Measurements from ENCODE around the gene DGKH. TPM values are rescaled to one million over a fixed set of nuclear protein-coding genes. Genes with fewer than 3 reads are reported as not detected.
"Not testable (repeated sequence)": the region's sequence is repeated elsewhere in the genome, so short reads cannot be mapped to it uniquely, and the experiment has no call there.

The DGKH gene
- total RNA-seq, 1 experiment from 2014 or later = 3.9 TPM

- no peak for DNase-seq (ENCODE audit: extremely low read depth, low read depth)
Measured at GRCh38 chr13:42219051-42219450, 170.6 kb downstream of the DGKH start.

GRCh38 chr13:42219876-42220275, 171.4 kb downstream of the DGKH start:
- no peak for DNase-seq (ENCODE audit: extremely low read depth, low read depth)

GRCh38 chr13:42221121-42221765, 172.8 kb downstream of the DGKH start:
- DNase-seq (ENCODE audit: extremely low read depth, low read depth) = no peak

- DNase-seq (ENCODE audit: extremely low read depth, low read depth) = no peak
Measured at GRCh38 chr13:42223681-42224080, 175.2 kb downstream of the DGKH start.

GRCh38 chr13:42225051-42225450, 176.6 kb downstream of the DGKH start:
- no peak for DNase-seq (ENCODE audit: extremely low read depth, low read depth)

- not testable (repeated sequence) for DNase-seq (ENCODE audit: extremely low read depth, low read depth)
Measured at GRCh38 chr13:42226759-42227158, 178.3 kb downstream of the DGKH start.

- DNase-seq (ENCODE audit: extremely low read depth, low read depth) = no peak
Measured at GRCh38 chr13:42228527-42228926, 180.1 kb downstream of the DGKH start.

GRCh38 chr13:42229287-42229686, 180.8 kb downstream of the DGKH start:
- no peak for DNase-seq (ENCODE audit: extremely low read depth, low read depth)

- no peak for DNase-seq (ENCODE audit: extremely low read depth, low read depth)
Measured at GRCh38 chr13:42232671-42233070, 184.2 kb downstream of the DGKH start.

- DNase-seq (ENCODE audit: extremely low read depth, low read depth) = no peak
Measured at GRCh38 chr13:42233726-42234125, 185.3 kb downstream of the DGKH start.

GRCh38 chr13:42239161-42239560, 190.7 kb downstream of the DGKH start:
- DNase-seq (ENCODE audit: extremely low read depth, low read depth) = no peak

GRCh38 chr13:42239644-42240043, 191.2 kb downstream of the DGKH start:
- no peak for DNase-seq (ENCODE audit: extremely low read depth, low read depth)

- no peak for DNase-seq (ENCODE audit: extremely low read depth, low read depth)
Measured at GRCh38 chr13:42246541-42246940, 198.1 kb downstream of the DGKH start.

GRCh38 chr13:42247883-42248282, 199.4 kb downstream of the DGKH start:
- no peak for DNase-seq (ENCODE audit: extremely low read depth, low read depth)

GRCh38 chr13:42255886-42256285, 207.4 kb downstream of the DGKH start:
- DNase-seq (ENCODE audit: extremely low read depth, low read depth) = no peak

- DNase-seq (ENCODE audit: extremely low read depth, low read depth) = no peak
Measured at GRCh38 chr13:42258747-42259146, 210.3 kb downstream of the DGKH start.

GRCh38 chr13:42259515-42259914, 211.1 kb downstream of the DGKH start:
- DNase-seq (ENCODE audit: extremely low read depth, low read depth) = no peak

GRCh38 chr13:42260903-42261654, 212.6 kb downstream of the DGKH start:
- DNase-seq (ENCODE audit: extremely low read depth, low read depth) = no peak

GRCh38 chr13:42266473-42266872, 218.0 kb downstream of the DGKH start:
- DNase-seq (ENCODE audit: extremely low read depth, low read depth) = no peak

GRCh38 chr13:42270160-42270856, 221.9 kb downstream of the DGKH start:
- no peak for DNase-seq (ENCODE audit: extremely low read depth, low read depth)

GRCh38 chr13:42270857-42271215, 222.4 kb downstream of the DGKH start:
- DNase-seq (ENCODE audit: extremely low read depth, low read depth) = no peak
